HepG2 (cell line): ENCODE results near the gene NDST1. TPM values are rescaled to one million over a fixed set of nuclear protein-coding genes. Genes with fewer than 3 reads are reported as not detected.

Experiments used
- ATAC-seq: fragments of 200-7000 bp; cut with Tn5 transposase; 3 replicates; pipeline ENCODE4 v1.9.1; 2020; ENCODE audit warnings: mild to moderate bottlenecking, moderate library complexity
- BruUV-seq: library from RNA; stranded (reverse); fragments of 400-500 nt; replicated peaks from 2 replicates; lab custom pipeline; 2021; lab: Mats Ljungman, UMichigan
- CTCF ChIA-PET: fragments of 300-600 bp; formaldehyde crosslinking; extraction: SDS; loops from one replicate; lab custom pipeline; 2021; ENCODE audit warnings: low total read pairs, inconsistent platforms, low intra/inter-chr PET ratio; lab: Yijun Ruan, JAX
- POLR2A ChIA-PET: fragments of 350-600 bp; sonication (Branson Sonifier 250); formaldehyde crosslinking; loops from one replicate; lab custom pipeline; 2020; ENCODE audit warnings: antibody characterized with exemption, inconsistent platforms; lab: Yijun Ruan, JAX
- DNase-seq: peaks from one replicate; pipeline ENCODE4 v3.0.0-alpha.2; 2015; ENCODE audit warnings: low spot score
- FAIRE-seq: peaks from 3 replicates; lab custom pipeline; 2011; peaks lifted over from hg19 to GRCh38; lab: Jason Lieb, UNC
- H2AFZ ChIP-seq: one replicate; pipeline ENCODE4 v1.6.1; 2011; ENCODE audit warnings: low read length, inconsistent platforms
- H3K27ac ChIP-seq: fragments of 300-600 bp; 3 replicates; pipeline ENCODE4 v1.8.0; 2011; ENCODE audit warnings: mixed run types, mild to moderate bottlenecking, mixed read lengths, low read length, inconsistent platforms; ENCODE audit not compliant: insufficient read depth; ENCODE audit errors: extremely low read length
- H3K27me3 ChIP-seq, 2 experiments: fragments of 200-600 bp in 1 of 2; 2 replicates in 1 of 2; 3 replicates in 1 of 2; pipeline versions ENCODE4 v1.6.0 to v1.8.0; 2011; ENCODE audit warnings: low read length in 2 of 2, mild to moderate bottlenecking in 2 of 2, moderate library complexity in 2 of 2, inconsistent platforms in 1 of 2; ENCODE audit not compliant: insufficient read depth in 2 of 2, control insufficient read depth in 1 of 2
- H3K36me3 ChIP-seq, 2 experiments: fragments of 200-600 bp in 1 of 2; replicated peaks in 1 of 2; 2 replicates in 1 of 2; 3 replicates in 1 of 2; pipeline versions ENCODE4 v1.5.1 to v1.8.0; 2011; ENCODE audit warnings: low read length in 2 of 2, inconsistent platforms in 1 of 2; ENCODE audit not compliant: insufficient read depth in 2 of 2, control insufficient read depth in 1 of 2
- H3K4me1 ChIP-seq: 2 replicates; pipeline ENCODE4 v1.5.1; 2012; ENCODE audit warnings: low read length, inconsistent platforms; ENCODE audit not compliant: insufficient read depth
- H3K4me2 ChIP-seq: 2 replicates; pipeline ENCODE4 v1.6.0; 2011; ENCODE audit warnings: low read depth, low read length, inconsistent platforms
- H3K4me3 ChIP-seq, 3 experiments: fragments of 200-600 bp in 1 of 3; sonication (generic), shearing (Covaris generic) in 1 of 3; replicated peaks in 1 of 3; 2 replicates each; pipeline ENCODE4 v1.5.1; 2011 to 2016; ENCODE audit warnings: low read length in 3 of 3, inconsistent platforms in 2 of 3, low read depth in 2 of 3, mild to moderate bottlenecking in 2 of 3, control low read depth in 1 of 3, mixed read lengths in 1 of 3; ENCODE audit not compliant: insufficient read depth in 1 of 3
- H3K79me2 ChIP-seq: one replicate; pipeline ENCODE4 v1.6.1; 2011; ENCODE audit warnings: low read length, inconsistent platforms; ENCODE audit not compliant: insufficient read depth
- H3K9ac ChIP-seq: 2 replicates; pipeline ENCODE4 v1.6.0; 2011; ENCODE audit warnings: mild to moderate bottlenecking, low read depth, low read length, inconsistent platforms; ENCODE audit not compliant: insufficient read depth
- H3K9me3 ChIP-seq: 2 replicates; pipeline ENCODE4 v1.5.1; 2012; ENCODE audit warnings: mild to moderate bottlenecking, low read length
- H4K20me1 ChIP-seq: 2 replicates; pipeline ENCODE4 v1.6.0; 2011; ENCODE audit warnings: inconsistent platforms, mild to moderate bottlenecking, low read length, moderate library complexity; ENCODE audit not compliant: insufficient read depth
- CAMTA2 ChIP-seq: sonication (generic); formaldehyde crosslinking; IDR thresholded peaks from 2 replicates; pipeline ENCODE4 v1.4.0; 2020; ENCODE audit warnings: mild to moderate bottlenecking, missing genetic modification reagents, borderline replicate concordance
- ELF3 ChIP-seq: IDR thresholded peaks from 2 replicates; pipeline ENCODE4 v1.6.1; 2016; ENCODE audit warnings: missing genetic modification reagents, missing compliant biosample characterization
- EP300 ChIP-seq, 3 experiments: sonication (generic) in 1 of 3; formaldehyde crosslinking in 1 of 3; IDR thresholded peaks; 2 replicates each; pipeline versions ENCODE4 v1.5.1 to v1.6.1; 2011 to 2020; ENCODE audit warnings: low read depth in 2 of 3, low read length in 2 of 3, borderline replicate concordance in 1 of 3, improper control_type of control experiment in 1 of 3, mild to moderate bottlenecking in 1 of 3, missing genetic modification reagents in 1 of 3, moderate library complexity in 1 of 3
- GFI1 ChIP-seq: sonication (generic); formaldehyde crosslinking; IDR thresholded peaks from 2 replicates; pipeline ENCODE4 v1.5.0; 2020; ENCODE audit warnings: missing genetic modification reagents, mild to moderate bottlenecking, borderline replicate concordance
- GMEB1 ChIP-seq: sonication (generic); formaldehyde crosslinking; IDR thresholded peaks from 2 replicates; pipeline ENCODE4 v1.5.1; 2020; ENCODE audit warnings: missing genetic modification reagents, mild to moderate bottlenecking, borderline replicate concordance
- ISL2 ChIP-seq: sonication (generic); formaldehyde crosslinking; IDR thresholded peaks from 2 replicates; pipeline ENCODE4 v1.5.0; 2020; ENCODE audit warnings: missing genetic modification reagents
- MZF1 ChIP-seq: sonication (generic); formaldehyde crosslinking; IDR thresholded peaks from 2 replicates; pipeline ENCODE4 v1.8.1; 2023; ENCODE audit warnings: mild to moderate bottlenecking, missing genetic modification reagents, borderline replicate concordance
- NRL ChIP-seq: sonication (generic); formaldehyde crosslinking; IDR thresholded peaks from 2 replicates; pipeline ENCODE4 v1.5.0; 2020; ENCODE audit warnings: missing genetic modification reagents, mild to moderate bottlenecking, moderate library complexity, borderline replicate concordance
- REL ChIP-seq: sonication (generic); formaldehyde crosslinking; conservative IDR thresholded peaks from 2 replicates; pipeline ENCODE4 v1.8.0; 2022; ENCODE audit warnings: mild to moderate bottlenecking, missing genetic modification reagents, moderate library complexity
- SIN3A ChIP-seq: IDR thresholded peaks from 2 replicates; pipeline ENCODE4 v1.6.1; 2011; ENCODE audit warnings: low read depth, mild to moderate bottlenecking, control low read depth, low read length, borderline replicate concordance
- ZBTB33 ChIP-seq: sonication (generic); formaldehyde crosslinking; IDR thresholded peaks from 2 replicates; pipeline ENCODE4 v1.4.0; 2020; ENCODE audit warnings: missing genetic modification reagents
- ZNF17 ChIP-seq: sonication (generic); formaldehyde crosslinking; IDR thresholded peaks from 2 replicates; pipeline ENCODE4 v1.5.0; 2020; ENCODE audit warnings: mild to moderate bottlenecking, missing genetic modification reagents
- ZNF331 ChIP-seq: sonication (generic); formaldehyde crosslinking; IDR thresholded peaks from 2 replicates; pipeline ENCODE4 v1.4.0; 2020; ENCODE audit warnings: missing genetic modification reagents
- ZNF335 ChIP-seq: sonication (generic); formaldehyde crosslinking; IDR thresholded peaks from 2 replicates; pipeline ENCODE4 v1.4.0; 2020; ENCODE audit warnings: missing genetic modification reagents
- ZNF563 ChIP-seq: sonication (generic); formaldehyde crosslinking; IDR thresholded peaks from 2 replicates; pipeline ENCODE4 v1.8.0; 2022; ENCODE audit warnings: mild to moderate bottlenecking, moderate library complexity, missing genetic modification reagents
- ZNF687 ChIP-seq: sonication (generic); formaldehyde crosslinking; IDR thresholded peaks from 2 replicates; pipeline ENCODE4 v1.5.1; 2020; ENCODE audit warnings: mild to moderate bottlenecking, missing genetic modification reagents, moderate library complexity
- ZNF850 ChIP-seq: sonication (generic); formaldehyde crosslinking; conservative IDR thresholded peaks from 2 replicates; pipeline ENCODE4 v1.9.0; 2021; ENCODE audit warnings: mild to moderate bottlenecking, missing genetic modification reagents
- WGBS: methylation state at CpG from one replicate; pipeline ENCODE4 v1.1.6; 2017; ENCODE audit warnings: low lambda C conversion rate; 5-methylcytosine and 5-hydroxymethylcytosine counted together
- in situ Hi-C: cut with HindIII; loops from 2 replicates; pipeline ENCODE4 v1.10.0; 2017; ENCODE audit warnings: low pct_unique_long_range_greater_than_20kb; ENCODE audit not compliant: extremely low pct_ligation_motif_present
- intact Hi-C: fragments of 100-400 bp; cut with micrococcal nuclease; formaldehyde crosslinking; loops from one replicate; pipeline ENCODE4 v1.10.0; 2022; ENCODE audit not compliant: unreplicated experiment
- polyA plus RNA-seq, 8 experiments: library from polyadenylated mRNA; depleted of rRNA in 3 of 8; stranded (reverse) in 7 of 8; unstranded in 1 of 8; fragments of >200 nt; fragmentation: Illumina TruSeq in 4 of 8; extraction: Trizol in 4 of 8; gene quantifications; 2 replicates each; pipeline versions ENCODE4 v1.2.1 to v1.2.3, GENCODE V29; 2011 to 2016; ENCODE audit warnings: low read depth in 4 of 8, missing spikeins in 1 of 8, mixed read lengths in 1 of 8; ENCODE audit not compliant: insufficient read depth in 1 of 8
- total RNA-seq, 5 experiments: library from RNA; depleted of rRNA; stranded (reverse); fragments of >200 nt; fragmentation: Illumina TruSeq; extraction: Trizol; gene quantifications; 2 replicates each; pipeline ENCODE4 v1.2.3, GENCODE V29; 2016; ENCODE audit warnings: low read depth in 1 of 5

Gene NDST1
- total and polyA plus RNA-seq, 2 of the 13 experiments (the other 11 are each of a cell fraction or from before 2014, with no cell fraction given) = 23.8 to 26.2 TPM

- intact Hi-C loops (loop anchor here (5.0 kb wide), 1 partner anchor 38 kb away; no protein-coding TSS in a partner anchor), in situ Hi-C loops (loop anchor here (10.0 kb wide), 1 partner anchor 85 kb away; no protein-coding TSS in a partner anchor)
- no peak for FAIRE-seq
- DNase-seq = no peak
- Histone ChIP-seq H3K36me3 (peaks cover 22 to 58% of the 10 kb centered on the region in 2 experiments), H3K79me2 (no peaks in the 10 kb centered on the region), H3K9me3 (no peaks in the 10 kb centered on the region), H3K4me1 (peaks cover 54% of the 10 kb centered on the region), H4K20me1 (no peaks in the 10 kb centered on the region), H3K4me3 (no peak overlapping the region), H3K9ac (no peak overlapping the region), H3K27ac (peak overlapping the region; percentile 89), H2AFZ (no peak overlapping the region), H3K4me2 (no peak overlapping the region), H3K27me3 (no peaks in the 10 kb centered on the region)
- ChIA-PET POLR2A (interaction anchor here (3.4 to 3.6 kb wide), 2 partner anchors 15 to 54 kb away, joined by 33 to 86 read pairs; no protein-coding TSS in a partner anchor), CTCF (no interaction called here)
- 99% methylated on average over 8 of the region's 12 CpGs for WGBS
- no peak for ATAC-seq
- BruUV-seq = no TSS peak
- TF ChIP-seq SIN3A = no peak
- 0 out of 2 replicates have a peak, but pooled peaks have one; percentile 4 for TF ChIP-seq ZBTB33 (CRISPR knock-in tag)
- no peak for TF ChIP-seq ZNF850 (CRISPR knock-in tag)
- no peak for TF ChIP-seq ZNF17 (CRISPR knock-in tag)
- no peak for TF ChIP-seq ZNF563 (CRISPR knock-in tag)
- TF ChIP-seq ZNF687 (CRISPR knock-in tag) = peak; percentile 51
- TF ChIP-seq ZNF335 (CRISPR knock-in tag) = no peak
- no peak for TF ChIP-seq REL (CRISPR knock-in tag)
- no peak for TF ChIP-seq EP300 (IDR thresholded peaks at IDR 0.05; ENCODE audit: low read depth in 2 of 2, low read length in 2 of 2)
- TF ChIP-seq EP300 (CRISPR knock-in tag; IDR thresholded peaks at IDR 0.05; ENCODE audit: borderline replicate concordance) = no peak
- TF ChIP-seq ELF3 (CRISPR knock-in tag) = no peak
- TF ChIP-seq CAMTA2 (CRISPR knock-in tag) = no peak
- TF ChIP-seq ZNF331 (CRISPR knock-in tag) = no peak
- TF ChIP-seq NRL (CRISPR knock-in tag) = 0 out of 2 replicates have a peak, but pooled peaks have one; percentile 23
- no peak for TF ChIP-seq GMEB1 (CRISPR knock-in tag)
- no peak for TF ChIP-seq GFI1 (CRISPR knock-in tag)
- no peak for TF ChIP-seq MZF1 (CRISPR knock-in tag)
- no peak for TF ChIP-seq ISL2
These were observed 32.1 kb downstream of the NDST1 start for GRCh38 chr5:150540042-150540441.
